ENCODE measurements around the gene ADAM15. TPM values are rescaled to one million over a fixed set of nuclear protein-coding genes. Genes with fewer than 3 reads are reported as not detected.

Gene ADAM15, protein sequence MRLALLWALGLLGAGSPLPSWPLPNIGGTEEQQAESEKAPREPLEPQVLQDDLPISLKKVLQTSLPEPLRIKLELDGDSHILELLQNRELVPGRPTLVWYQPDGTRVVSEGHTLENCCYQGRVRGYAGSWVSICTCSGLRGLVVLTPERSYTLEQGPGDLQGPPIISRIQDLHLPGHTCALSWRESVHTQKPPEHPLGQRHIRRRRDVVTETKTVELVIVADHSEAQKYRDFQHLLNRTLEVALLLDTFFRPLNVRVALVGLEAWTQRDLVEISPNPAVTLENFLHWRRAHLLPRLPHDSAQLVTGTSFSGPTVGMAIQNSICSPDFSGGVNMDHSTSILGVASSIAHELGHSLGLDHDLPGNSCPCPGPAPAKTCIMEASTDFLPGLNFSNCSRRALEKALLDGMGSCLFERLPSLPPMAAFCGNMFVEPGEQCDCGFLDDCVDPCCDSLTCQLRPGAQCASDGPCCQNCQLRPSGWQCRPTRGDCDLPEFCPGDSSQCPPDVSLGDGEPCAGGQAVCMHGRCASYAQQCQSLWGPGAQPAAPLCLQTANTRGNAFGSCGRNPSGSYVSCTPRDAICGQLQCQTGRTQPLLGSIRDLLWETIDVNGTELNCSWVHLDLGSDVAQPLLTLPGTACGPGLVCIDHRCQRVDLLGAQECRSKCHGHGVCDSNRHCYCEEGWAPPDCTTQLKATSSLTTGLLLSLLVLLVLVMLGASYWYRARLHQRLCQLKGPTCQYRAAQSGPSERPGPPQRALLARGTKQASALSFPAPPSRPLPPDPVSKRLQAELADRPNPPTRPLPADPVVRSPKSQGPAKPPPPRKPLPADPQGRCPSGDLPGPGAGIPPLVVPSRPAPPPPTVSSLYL
- 82.2 and 85.1 TPM in 2 replicates for total RNA-seq
- long read RNA-seq, partial matches to known transcripts = 3 of 6 reads
- long read RNA-seq, other reads (novel, unspliced or antisense) = 1 of 6 reads

DNA sequence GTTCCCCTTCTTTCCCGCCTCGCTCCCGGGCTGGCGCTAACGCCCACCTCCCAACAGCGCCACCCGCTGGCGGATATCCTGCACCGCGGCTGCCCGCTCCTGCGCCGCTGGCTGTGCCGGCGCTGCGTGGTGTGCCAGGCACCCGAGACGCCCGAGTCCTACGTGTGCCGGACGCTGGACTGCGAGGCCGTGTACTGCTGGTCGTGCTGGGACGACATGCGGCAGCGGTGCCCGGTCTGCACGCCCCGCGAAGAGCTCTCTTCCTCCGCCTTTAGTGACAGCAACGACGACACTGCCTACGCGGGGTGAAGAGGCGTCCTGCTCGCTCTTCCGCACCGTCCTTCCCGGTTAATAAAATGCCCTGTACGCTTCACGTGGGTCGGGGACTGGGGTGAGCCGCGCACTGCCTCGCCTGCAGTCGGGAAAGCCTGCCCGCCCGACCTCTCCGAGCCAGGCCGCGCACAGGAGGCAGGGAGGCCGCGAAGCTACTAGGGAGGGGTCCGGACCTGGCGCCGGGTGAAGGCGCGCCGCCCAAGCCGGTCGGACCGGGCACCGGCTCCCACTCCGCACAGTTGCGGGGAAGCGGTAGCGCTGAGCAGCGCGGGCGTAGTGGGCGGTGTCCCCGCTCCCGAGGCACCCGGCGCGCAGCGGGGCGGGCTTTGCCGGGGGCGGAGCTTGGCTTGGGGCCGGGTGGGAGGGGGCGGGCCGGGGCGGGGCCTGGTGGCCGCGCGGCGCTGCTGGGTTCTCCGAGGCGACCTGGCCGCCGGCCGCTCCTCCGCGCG lies at the start of gene ADAM15:
TSS of gene ADAM15 (plus strand) at position 757 of the 782 bp plus-strand sequence. CDS start 71 bp downstream, outside the sequence.
- H3K27me3 Mint-ChIP-seq (ENCODE audit: low read depth) = peaks cover 6% of the 10 kb centered on the region
- peak; percentile 92 for DNase-seq (ENCODE audit: low read depth, low spot score)
- H3K9me3 Mint-ChIP-seq = no peaks in the 10 kb centered on the region
- H3K36me3 Mint-ChIP-seq (ENCODE audit: low read depth) = no peaks in the 10 kb centered on the region
- H3K27ac Mint-ChIP-seq (ENCODE audit: unreplicated experiment) = peak within 1 kb of the TSS; percentile 97
- TF ChIP-seq, protein P1, sequence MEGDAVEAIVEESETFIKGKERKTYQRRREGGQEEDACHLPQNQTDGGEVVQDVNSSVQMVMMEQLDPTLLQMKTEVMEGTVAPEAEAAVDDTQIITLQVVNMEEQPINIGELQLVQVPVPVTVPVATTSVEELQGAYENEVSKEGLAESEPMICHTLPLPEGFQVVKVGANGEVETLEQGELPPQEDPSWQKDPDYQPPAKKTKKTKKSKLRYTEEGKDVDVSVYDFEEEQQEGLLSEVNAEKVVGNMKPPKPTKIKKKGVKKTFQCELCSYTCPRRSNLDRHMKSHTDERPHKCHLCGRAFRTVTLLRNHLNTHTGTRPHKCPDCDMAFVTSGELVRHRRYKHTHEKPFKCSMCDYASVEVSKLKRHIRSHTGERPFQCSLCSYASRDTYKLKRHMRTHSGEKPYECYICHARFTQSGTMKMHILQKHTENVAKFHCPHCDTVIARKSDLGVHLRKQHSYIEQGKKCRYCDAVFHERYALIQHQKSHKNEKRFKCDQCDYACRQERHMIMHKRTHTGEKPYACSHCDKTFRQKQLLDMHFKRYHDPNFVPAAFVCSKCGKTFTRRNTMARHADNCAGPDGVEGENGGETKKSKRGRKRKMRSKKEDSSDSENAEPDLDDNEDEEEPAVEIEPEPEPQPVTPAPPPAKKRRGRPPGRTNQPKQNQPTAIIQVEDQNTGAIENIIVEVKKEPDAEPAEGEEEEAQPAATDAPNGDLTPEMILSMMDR (conservative IDR thresholded peaks at IDR 0.05) = peak; percentile 97
- peak within 1 kb of the TSS; percentile 90 for H3K4me3 Mint-ChIP-seq
- peaks cover 34% of the 10 kb centered on the region for H3K4me1 Mint-ChIP-seq

DNA sequence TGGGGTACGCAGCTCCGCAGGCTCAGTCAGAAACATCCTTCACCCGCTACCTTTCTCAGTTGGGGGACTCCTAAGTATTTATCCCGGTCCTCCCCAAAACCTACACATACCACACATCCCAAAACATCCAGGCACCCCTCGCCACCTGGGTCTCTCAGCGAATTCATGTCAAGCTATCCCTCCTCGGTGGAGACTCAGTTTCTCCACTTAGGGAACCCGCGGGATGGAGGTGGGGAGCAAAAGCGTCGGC lies 49.8 kb upstream of the ADAM15 start:
- Mint-ChIP-seq H3K27ac (ENCODE audit: unreplicated experiment) (no peak overlapping the region), H3K9me3 (no peaks in the 10 kb centered on the region), H3K27me3 (ENCODE audit: low read depth) (no peaks in the 10 kb centered on the region), H3K4me3 (peak overlapping the region; percentile 84), H3K36me3 (ENCODE audit: low read depth) (no peaks in the 10 kb centered on the region), H3K4me1 (peaks cover 31% of the 10 kb centered on the region)
- no peak for DNase-seq (ENCODE audit: low read depth, low spot score)
- TF ChIP-seq, protein P1 (conservative IDR thresholded peaks at IDR 0.05) = no peak

DNA sequence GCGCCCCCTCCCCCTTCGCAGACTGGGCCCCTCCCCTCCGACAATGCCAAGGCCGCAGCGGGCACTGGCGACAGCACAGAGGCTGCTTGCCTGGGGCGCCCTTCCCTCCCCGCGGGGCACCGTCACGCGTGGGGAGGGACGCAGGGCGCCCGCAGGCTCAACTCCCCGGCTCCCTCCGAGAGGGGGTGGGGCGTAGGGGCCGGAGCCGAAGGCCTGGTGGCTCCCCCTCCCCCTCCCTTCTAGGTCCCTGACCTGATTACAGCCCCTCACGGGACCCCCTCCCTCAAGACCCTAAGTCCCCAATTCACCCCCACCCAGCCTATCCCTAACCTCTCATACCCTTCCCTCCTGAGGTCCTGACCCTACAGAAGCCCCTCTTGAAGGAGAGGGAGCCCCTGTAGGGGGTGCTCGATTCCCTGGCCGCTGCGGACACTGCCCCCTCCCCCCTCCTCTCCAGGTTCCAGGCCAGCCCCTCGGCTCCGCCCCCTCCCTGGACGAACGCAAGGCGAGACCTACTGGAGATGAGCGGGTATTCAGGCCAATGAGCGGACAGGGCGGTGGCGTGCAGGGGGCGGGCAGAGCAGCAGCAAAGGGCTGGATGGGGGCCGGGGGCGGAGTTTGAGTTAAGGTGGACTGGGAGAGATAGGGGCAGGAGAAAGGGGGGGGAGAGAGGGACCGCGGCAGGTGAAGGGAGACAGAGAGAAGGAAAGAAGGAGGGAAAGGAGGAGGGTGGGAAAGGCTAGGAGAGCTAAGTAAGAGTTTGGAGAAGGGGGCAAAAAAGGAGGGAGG lies 49.2 kb upstream of the ADAM15 start:
- H3K4me3 Mint-ChIP-seq = peak overlapping the region; percentile 89

DNA sequence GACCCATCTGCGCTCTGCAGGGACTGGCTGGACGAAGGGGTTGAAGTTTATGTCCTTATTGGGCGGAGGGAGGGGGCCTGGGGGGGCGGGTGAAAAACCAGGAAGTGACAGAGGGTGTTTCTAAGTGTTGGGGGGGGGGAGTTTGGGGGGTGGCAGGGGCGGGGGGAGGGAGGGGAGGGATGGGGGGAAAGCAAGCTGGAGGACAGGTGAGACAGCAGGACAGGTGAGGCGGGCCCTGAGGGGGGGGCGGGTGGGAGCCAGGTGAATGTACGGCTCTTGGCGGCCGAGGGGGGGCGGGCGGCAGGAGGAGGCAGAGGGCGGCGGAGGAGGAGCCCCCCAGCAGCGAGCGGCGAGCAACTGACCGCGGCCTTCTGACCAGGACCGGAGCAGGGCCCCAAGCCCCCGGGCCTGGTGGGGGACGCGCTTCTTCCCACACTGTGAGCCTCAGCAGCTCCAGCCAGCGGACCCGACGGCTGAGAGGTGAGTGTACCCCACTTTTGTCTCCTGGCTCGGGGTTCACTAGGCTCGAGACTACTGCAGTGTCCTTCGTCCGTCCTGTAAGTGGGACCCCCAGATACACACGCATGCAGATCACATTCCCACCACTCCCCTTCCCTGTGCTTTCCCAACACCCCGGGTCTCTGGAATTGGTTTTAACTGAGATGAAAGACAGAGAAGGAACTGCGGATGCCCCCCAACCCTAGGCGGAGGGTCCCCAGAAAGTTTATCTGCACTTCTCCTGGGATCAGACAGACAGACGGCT lies 48.5 kb upstream of the ADAM15 start, which contains the start of gene ZBTB7B:
TSS of gene ZBTB7B (plus strand) at position 339 of the 763 bp plus-strand sequence. CDS start 11,859 bp downstream, outside the sequence.
- H3K4me3 Mint-ChIP-seq = peak within 1 kb of the TSS; percentile 93
- H3K9me3 Mint-ChIP-seq = no peaks in the 10 kb centered on the region
- no peak for DNase-seq (ENCODE audit: low read depth, low spot score)
- TF ChIP-seq, protein P1 (conservative IDR thresholded peaks at IDR 0.05) = no peak
- H3K27ac Mint-ChIP-seq (ENCODE audit: unreplicated experiment) = peak within 1 kb of the TSS; percentile 50
- H3K36me3 Mint-ChIP-seq (ENCODE audit: low read depth) = no peaks in the 10 kb centered on the region
- H3K4me1 Mint-ChIP-seq = peaks cover 36% of the 10 kb centered on the region
- H3K27me3 Mint-ChIP-seq (ENCODE audit: low read depth) = no peaks in the 10 kb centered on the region

More for the DNA sequence above, 49.2 kb upstream of the ADAM15 start:
- peak; percentile 98 for DNase-seq (ENCODE audit: low read depth, low spot score)
- Mint-ChIP-seq H3K27me3 (ENCODE audit: low read depth) (no peaks in the 10 kb centered on the region), H3K27ac (ENCODE audit: unreplicated experiment) (no peak overlapping the region), H3K9me3 (no peaks in the 10 kb centered on the region), H3K4me1 (peaks cover 35% of the 10 kb centered on the region), H3K36me3 (ENCODE audit: low read depth) (no peaks in the 10 kb centered on the region)
- TF ChIP-seq, protein P1 (conservative IDR thresholded peaks at IDR 0.05) = peak; percentile 52

Measured in neural crest cell (in vitro differentiated cells).